ENCODE data around the gene DEFB124. TPM values are rescaled to one million over a fixed set of nuclear protein-coding genes. Genes with fewer than 3 reads are reported as not detected.

The DEFB124 gene
- total and polyA plus RNA-seq, 2 of the 8 experiments (the other 6 are each of a cell fraction or from before 2014, with no cell fraction given): not detected

DNA sequence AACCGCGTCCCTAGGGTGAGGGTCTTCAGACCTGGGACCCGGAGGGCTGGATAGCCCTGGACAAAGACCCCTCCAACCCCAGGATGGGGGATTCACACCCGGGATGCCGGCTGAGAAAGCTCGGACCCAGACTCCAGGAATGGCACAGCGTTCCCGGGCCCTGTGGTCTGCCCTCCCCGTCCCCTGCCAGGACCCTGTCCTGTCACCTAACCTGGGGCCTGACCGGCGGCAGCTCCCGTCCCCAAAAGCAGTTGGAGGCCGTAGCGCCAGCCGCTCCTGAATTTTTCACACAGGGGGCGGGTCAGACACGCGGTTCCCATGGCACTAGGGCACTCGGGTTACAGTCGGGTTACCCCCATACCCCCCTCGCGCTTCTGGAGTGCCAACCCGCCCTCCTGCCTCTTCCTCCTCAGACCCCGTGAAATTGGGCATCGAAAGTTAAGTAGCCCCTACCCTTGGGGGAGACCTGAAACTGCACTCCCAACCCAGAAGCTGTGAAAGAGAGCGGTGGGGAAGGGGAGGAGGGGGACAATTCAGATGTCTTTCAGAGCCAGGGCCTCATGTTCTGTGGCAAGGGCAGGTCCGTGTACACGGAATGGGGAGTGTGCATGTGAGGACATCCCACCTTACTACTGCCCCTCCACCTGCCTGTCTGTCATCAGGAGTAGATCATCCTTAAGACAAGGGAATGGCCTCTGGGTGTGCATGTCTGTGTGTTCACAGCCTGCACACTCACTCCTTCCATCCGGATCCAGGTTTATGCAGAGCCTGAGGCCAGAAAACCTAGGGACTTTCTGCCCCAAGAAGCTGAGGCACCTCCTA is 756 bp upstream of the DEFB124 start (continued):
- TF ChIP-seq CHD7 (IDR thresholded peaks at IDR 0.05; ENCODE audit: insufficient replicate concordance, low read length) (no peak), CBX5 (IDR thresholded peaks at IDR 0.05; ENCODE audit: low read depth, low read length) (no peak), TBP (IDR thresholded peaks at IDR 0.05; ENCODE audit: low read depth, low read length) (no peak)
